HepG2 (cell line): ENCODE measurements around the gene DCAF7. TPM values are rescaled to one million over a fixed set of nuclear protein-coding genes. Genes with fewer than 3 reads are reported as not detected.

Experiments
- DRAP1 ChIP-seq: IDR thresholded peaks from 2 replicates; pipeline ENCODE4 v1.6.1; 2016; ENCODE audit warnings: missing genetic modification reagents, missing compliant biosample characterization
- FOSL1 ChIP-seq: sonication (generic); formaldehyde crosslinking; IDR thresholded peaks from 2 replicates; pipeline ENCODE4 v1.9.0; 2021; ENCODE audit warnings: missing genetic modification reagents, borderline replicate concordance
- FOXJ3 ChIP-seq: sonication (generic); formaldehyde crosslinking; IDR thresholded peaks from 2 replicates; pipeline ENCODE4 v1.4.0; 2020; ENCODE audit warnings: missing genetic modification reagents, mild to moderate bottlenecking, borderline replicate concordance
- FOXK1 ChIP-seq: sonication (generic); formaldehyde crosslinking; IDR thresholded peaks from 2 replicates; pipeline ENCODE4 v1.4.0; 2020; ENCODE audit warnings: low read depth, missing genetic modification reagents, borderline replicate concordance
- HIVEP1 ChIP-seq: sonication (generic); formaldehyde crosslinking; IDR thresholded peaks from 2 replicates; pipeline ENCODE4 v1.4.0; 2020; ENCODE audit warnings: mild to moderate bottlenecking, missing genetic modification reagents
- KDM5B ChIP-seq: sonication (generic); formaldehyde crosslinking; IDR thresholded peaks from 2 replicates; pipeline ENCODE4 v1.4.0; 2020; ENCODE audit warnings: missing genetic modification reagents, mild to moderate bottlenecking, borderline replicate concordance
- NFKBIZ ChIP-seq: IDR thresholded peaks from 2 replicates; pipeline ENCODE4 v1.6.1; 2018; ENCODE audit warnings: missing genetic modification reagents, missing compliant biosample characterization
- NFYB ChIP-seq: sonication (generic); formaldehyde crosslinking; IDR thresholded peaks from 2 replicates; pipeline ENCODE4 v1.4.0; 2020; ENCODE audit warnings: missing genetic modification reagents
- PAWR ChIP-seq: sonication (generic); formaldehyde crosslinking; IDR thresholded peaks from 2 replicates; pipeline ENCODE4 v1.4.0; 2020; ENCODE audit warnings: missing genetic modification reagents, mild to moderate bottlenecking, borderline replicate concordance
- SP1 ChIP-seq, 2 experiments: fragments of 450-650 bp in 1 of 2; sonication (generic) in 1 of 2; formaldehyde crosslinking in 1 of 2; IDR thresholded peaks; 2 replicates each; pipeline versions ENCODE4 v1.4.0 to v1.6.1; 2016 to 2020; ENCODE audit warnings: missing genetic modification reagents in 1 of 2
- ZBTB20 ChIP-seq: sonication (generic); formaldehyde crosslinking; IDR thresholded peaks from 2 replicates; pipeline ENCODE4 v1.8.1; 2023; ENCODE audit warnings: missing genetic modification reagents, low read depth, mild to moderate bottlenecking, borderline replicate concordance
- ZNF101 ChIP-seq: sonication (generic); formaldehyde crosslinking; IDR thresholded peaks from 2 replicates; pipeline ENCODE4 v1.4.0; 2020; ENCODE audit warnings: mild to moderate bottlenecking, low read depth, missing genetic modification reagents, borderline replicate concordance
- ZNF276 ChIP-seq: sonication (generic); formaldehyde crosslinking; IDR thresholded peaks from 2 replicates; pipeline ENCODE4 v1.4.0; 2020; ENCODE audit warnings: mild to moderate bottlenecking, low read depth, missing genetic modification reagents
- ZNF468 ChIP-seq: sonication (generic); formaldehyde crosslinking; IDR thresholded peaks from 2 replicates; pipeline ENCODE4 v1.8.0; 2022; ENCODE audit warnings: mild to moderate bottlenecking, moderate library complexity, missing genetic modification reagents
- ZNF556 ChIP-seq: sonication (generic); formaldehyde crosslinking; IDR thresholded peaks from 2 replicates; pipeline ENCODE4 v1.4.0; 2020; ENCODE audit warnings: mild to moderate bottlenecking, missing genetic modification reagents, borderline replicate concordance
- ZNF576 ChIP-seq: sonication (generic); formaldehyde crosslinking; IDR thresholded peaks from 2 replicates; pipeline ENCODE4 v1.4.0; 2020; ENCODE audit warnings: mild to moderate bottlenecking, missing genetic modification reagents
- ZNF609 ChIP-seq: sonication (generic); formaldehyde crosslinking; IDR thresholded peaks from 2 replicates; pipeline ENCODE4 v1.4.0; 2020; ENCODE audit warnings: mild to moderate bottlenecking, missing genetic modification reagents, borderline replicate concordance
- ZNF615 ChIP-seq: sonication (generic); formaldehyde crosslinking; IDR thresholded peaks from 2 replicates; pipeline ENCODE4 v1.5.0; 2020; ENCODE audit warnings: mild to moderate bottlenecking, missing genetic modification reagents, borderline replicate concordance
- ZNF619 ChIP-seq: sonication (generic); formaldehyde crosslinking; IDR thresholded peaks from 2 replicates; pipeline ENCODE4 v1.4.0; 2020; ENCODE audit warnings: mild to moderate bottlenecking, missing genetic modification reagents
- ZNF747 ChIP-seq: sonication (generic); formaldehyde crosslinking; IDR thresholded peaks from 2 replicates; pipeline ENCODE4 v1.8.1; 2023; ENCODE audit warnings: missing genetic modification reagents, mild to moderate bottlenecking, borderline replicate concordance
- ZNF776 ChIP-seq: sonication (generic); formaldehyde crosslinking; IDR thresholded peaks from 2 replicates; pipeline ENCODE4 v1.4.0; 2020; ENCODE audit warnings: mild to moderate bottlenecking, missing genetic modification reagents
- polyA plus RNA-seq, 8 experiments: library from polyadenylated mRNA; depleted of rRNA in 3 of 8; stranded (reverse) in 7 of 8; unstranded in 1 of 8; fragments of >200 nt; fragmentation: Illumina TruSeq in 4 of 8; extraction: Trizol in 4 of 8; gene quantifications; 2 replicates each; pipeline versions ENCODE4 v1.2.1 to v1.2.3, GENCODE V29; 2011 to 2016; ENCODE audit warnings: low read depth in 4 of 8, missing spikeins in 1 of 8, mixed read lengths in 1 of 8; ENCODE audit not compliant: insufficient read depth in 1 of 8
- total RNA-seq, 5 experiments: library from RNA; depleted of rRNA; stranded (reverse); fragments of >200 nt; fragmentation: Illumina TruSeq; extraction: Trizol; gene quantifications; 2 replicates each; pipeline ENCODE4 v1.2.3, GENCODE V29; 2016; ENCODE audit warnings: low read depth in 1 of 5

Gene DCAF7
- total and polyA plus RNA-seq, 2 of the 13 experiments (the other 11 are each of a cell fraction or from before 2014, with no cell fraction given): 55.2 to 73.4 TPM

GRCh38 chr17:63516910-63517824 is 33.1 kb upstream of the DCAF7 start (continued):
- no peak for TF ChIP-seq ZNF276
- no peak for TF ChIP-seq PAWR (CRISPR knock-in tag)
- TF ChIP-seq ZNF576 (CRISPR knock-in tag): no peak
- no peak for TF ChIP-seq ZNF776 (CRISPR knock-in tag)
- TF ChIP-seq NFYB: no peak
- TF ChIP-seq ZNF747: no peak
- peak; percentile 82 for TF ChIP-seq FOXK1 (CRISPR knock-in tag)
- no peak for TF ChIP-seq HIVEP1 (CRISPR knock-in tag)
- TF ChIP-seq KDM5B (CRISPR knock-in tag): no peak
- TF ChIP-seq ZNF615 (CRISPR knock-in tag): no peak
- TF ChIP-seq ZBTB20: peak; percentile 59; the same call in 1 of the 2 replicates
- no peak for TF ChIP-seq DRAP1 (CRISPR knock-in tag)
- peak; percentile 65; the same call in 1 of the 2 replicates for TF ChIP-seq ZNF609 (CRISPR knock-in tag)
- TF ChIP-seq ZNF468 (CRISPR knock-in tag): no peak
- TF ChIP-seq ZNF101 (CRISPR knock-in tag): no peak
- no peak for TF ChIP-seq ZNF619 (CRISPR knock-in tag)
- peak; percentile 52; the same call in 1 of the 2 replicates for TF ChIP-seq FOXJ3 (CRISPR knock-in tag)
- TF ChIP-seq NFKBIZ (CRISPR knock-in tag): no peak
- no peak for TF ChIP-seq FOSL1 (CRISPR knock-in tag)
- no peak for TF ChIP-seq ZNF556 (CRISPR knock-in tag)
- TF ChIP-seq SP1 (IDR thresholded peaks at IDR 0.05): no peak
- TF ChIP-seq SP1 (CRISPR knock-in tag; IDR thresholded peaks at IDR 0.05): no peak
